ENCODE measurements around the gene STK24.
"Not testable (repeated sequence)": the region's sequence is repeated elsewhere in the genome, so short reads cannot be mapped to it uniquely, and the experiment has no call there.

DNA sequence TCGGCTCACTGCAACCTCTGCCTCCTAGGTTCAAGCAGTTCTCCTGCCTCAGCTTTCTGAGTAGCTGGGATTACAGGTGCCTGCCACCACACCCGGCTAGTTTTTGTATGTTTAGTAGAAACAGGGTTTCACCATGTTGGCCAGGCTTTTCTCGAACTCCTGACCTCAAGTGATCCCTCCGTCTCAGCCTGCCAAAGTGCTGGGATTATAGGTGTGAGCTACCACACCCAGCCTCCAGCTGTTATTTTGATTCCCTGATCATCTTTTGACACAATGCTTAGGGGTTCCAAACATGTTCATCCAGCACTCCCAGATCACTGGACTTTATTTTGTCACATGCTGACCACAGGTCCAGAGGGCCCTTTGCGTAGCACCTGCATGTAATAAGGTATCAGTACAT lies 47.7 kb upstream of the STK24 start:
- TF ChIP-seq, protein P1, sequence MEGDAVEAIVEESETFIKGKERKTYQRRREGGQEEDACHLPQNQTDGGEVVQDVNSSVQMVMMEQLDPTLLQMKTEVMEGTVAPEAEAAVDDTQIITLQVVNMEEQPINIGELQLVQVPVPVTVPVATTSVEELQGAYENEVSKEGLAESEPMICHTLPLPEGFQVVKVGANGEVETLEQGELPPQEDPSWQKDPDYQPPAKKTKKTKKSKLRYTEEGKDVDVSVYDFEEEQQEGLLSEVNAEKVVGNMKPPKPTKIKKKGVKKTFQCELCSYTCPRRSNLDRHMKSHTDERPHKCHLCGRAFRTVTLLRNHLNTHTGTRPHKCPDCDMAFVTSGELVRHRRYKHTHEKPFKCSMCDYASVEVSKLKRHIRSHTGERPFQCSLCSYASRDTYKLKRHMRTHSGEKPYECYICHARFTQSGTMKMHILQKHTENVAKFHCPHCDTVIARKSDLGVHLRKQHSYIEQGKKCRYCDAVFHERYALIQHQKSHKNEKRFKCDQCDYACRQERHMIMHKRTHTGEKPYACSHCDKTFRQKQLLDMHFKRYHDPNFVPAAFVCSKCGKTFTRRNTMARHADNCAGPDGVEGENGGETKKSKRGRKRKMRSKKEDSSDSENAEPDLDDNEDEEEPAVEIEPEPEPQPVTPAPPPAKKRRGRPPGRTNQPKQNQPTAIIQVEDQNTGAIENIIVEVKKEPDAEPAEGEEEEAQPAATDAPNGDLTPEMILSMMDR (IDR thresholded peaks at IDR 0.05) = not testable (repeated sequence)
- TF ChIP-seq POLR2AphosphoS5, POLR2A (IDR thresholded peaks at IDR 0.05): not testable (repeated sequence)

All from breast epithelium (tissue), 3 donors.